GM12878 (cell line): ENCODE data around the gene ELP6.

Source experiments
- SREBF2 ChIP-seq: IDR thresholded peaks from 2 replicates; pipeline ENCODE4 v1.6.1; 2012; ENCODE audit warnings: mild to moderate bottlenecking, low read length
- TF ChIP-seq, protein P1 (sequence below), 3 experiments: IDR thresholded peaks in 2 of 3; conservative IDR thresholded peaks in 1 of 3; 2 replicates each; pipeline ENCODE4 v1.5.1; 2011; ENCODE audit warnings: low read depth in 3 of 3, low read length in 3 of 3, mild to moderate bottlenecking in 3 of 3, control low read depth in 2 of 3, moderate library complexity in 2 of 3, inconsistent platforms in 1 of 3, mixed read lengths in 1 of 3; ENCODE audit not compliant: control insufficient read depth in 2 of 3, insufficient read depth in 1 of 3; ENCODE audit errors: extremely low read depth in 1 of 3
- TF ChIP-seq, protein P2 (sequence below): IDR thresholded peaks from 2 replicates; pipeline ENCODE4 v1.6.1; 2012; ENCODE audit warnings: low read length, inconsistent platforms

DNA sequence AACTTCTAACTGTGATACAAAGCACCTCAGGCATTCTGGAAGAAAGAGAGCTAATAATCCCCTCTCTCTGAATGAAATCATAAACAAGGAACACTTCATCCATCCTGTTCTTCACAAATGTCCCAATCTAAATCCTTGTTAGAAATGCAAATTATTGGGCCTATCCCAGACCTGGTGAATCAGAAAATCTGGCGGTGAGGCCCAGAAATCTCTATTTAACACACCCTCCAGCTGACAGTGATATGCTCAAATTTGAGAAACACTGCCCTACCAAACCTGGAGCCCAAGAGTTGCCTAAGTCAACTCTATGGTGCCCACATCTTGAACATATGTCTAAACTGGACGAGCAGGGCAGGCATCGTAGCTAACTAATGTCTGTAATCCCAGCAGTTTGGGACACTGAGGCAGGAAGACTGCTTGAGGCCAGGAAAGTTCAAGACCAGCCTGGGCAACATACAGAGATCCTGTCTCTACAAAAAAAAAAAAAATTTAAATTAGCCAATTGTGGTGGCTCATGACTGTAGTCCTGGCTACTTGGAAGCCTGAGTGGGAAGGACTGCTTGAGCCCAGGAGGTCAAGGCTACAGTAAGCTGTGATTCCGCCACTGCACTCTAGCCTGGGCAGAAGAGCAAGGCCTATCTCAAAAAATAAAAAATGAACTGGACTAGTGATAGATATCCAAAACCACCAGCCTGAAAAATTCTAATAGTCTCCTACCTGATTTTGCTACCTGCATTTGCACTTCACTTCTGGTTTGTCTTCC, 60.9 kb downstream of the ELP6 start:
- TF ChIP-seq SREBF2: no peak
- TF ChIP-seq, protein P1, sequence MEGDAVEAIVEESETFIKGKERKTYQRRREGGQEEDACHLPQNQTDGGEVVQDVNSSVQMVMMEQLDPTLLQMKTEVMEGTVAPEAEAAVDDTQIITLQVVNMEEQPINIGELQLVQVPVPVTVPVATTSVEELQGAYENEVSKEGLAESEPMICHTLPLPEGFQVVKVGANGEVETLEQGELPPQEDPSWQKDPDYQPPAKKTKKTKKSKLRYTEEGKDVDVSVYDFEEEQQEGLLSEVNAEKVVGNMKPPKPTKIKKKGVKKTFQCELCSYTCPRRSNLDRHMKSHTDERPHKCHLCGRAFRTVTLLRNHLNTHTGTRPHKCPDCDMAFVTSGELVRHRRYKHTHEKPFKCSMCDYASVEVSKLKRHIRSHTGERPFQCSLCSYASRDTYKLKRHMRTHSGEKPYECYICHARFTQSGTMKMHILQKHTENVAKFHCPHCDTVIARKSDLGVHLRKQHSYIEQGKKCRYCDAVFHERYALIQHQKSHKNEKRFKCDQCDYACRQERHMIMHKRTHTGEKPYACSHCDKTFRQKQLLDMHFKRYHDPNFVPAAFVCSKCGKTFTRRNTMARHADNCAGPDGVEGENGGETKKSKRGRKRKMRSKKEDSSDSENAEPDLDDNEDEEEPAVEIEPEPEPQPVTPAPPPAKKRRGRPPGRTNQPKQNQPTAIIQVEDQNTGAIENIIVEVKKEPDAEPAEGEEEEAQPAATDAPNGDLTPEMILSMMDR (IDR thresholded peaks at IDR 0.05 in 2 of 3, conservative IDR thresholded peaks at IDR 0.05 in 1 of 3; ENCODE audit: control insufficient read depth in 2 of 3, extremely low read depth in 1 of 3, insufficient read depth in 1 of 3, low read depth in 3 of 3, low read length in 3 of 3): no peak
- TF ChIP-seq, protein P2, sequence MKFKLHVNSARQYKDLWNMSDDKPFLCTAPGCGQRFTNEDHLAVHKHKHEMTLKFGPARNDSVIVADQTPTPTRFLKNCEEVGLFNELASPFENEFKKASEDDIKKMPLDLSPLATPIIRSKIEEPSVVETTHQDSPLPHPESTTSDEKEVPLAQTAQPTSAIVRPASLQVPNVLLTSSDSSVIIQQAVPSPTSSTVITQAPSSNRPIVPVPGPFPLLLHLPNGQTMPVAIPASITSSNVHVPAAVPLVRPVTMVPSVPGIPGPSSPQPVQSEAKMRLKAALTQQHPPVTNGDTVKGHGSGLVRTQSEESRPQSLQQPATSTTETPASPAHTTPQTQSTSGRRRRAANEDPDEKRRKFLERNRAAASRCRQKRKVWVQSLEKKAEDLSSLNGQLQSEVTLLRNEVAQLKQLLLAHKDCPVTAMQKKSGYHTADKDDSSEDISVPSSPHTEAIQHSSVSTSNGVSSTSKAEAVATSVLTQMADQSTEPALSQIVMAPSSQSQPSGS: no peak
